Measurements from ENCODE around the gene LMBR1.
"Not testable (repeated sequence)": the region's sequence is repeated elsewhere in the genome, so short reads cannot be mapped to it uniquely, and the experiment has no call there.

LMBR1 gene

GRCh38 chr7:156892081-156892800 is 742 bp downstream of the LMBR1 start:
- peak overlapping the region; percentile 70 for H3K4me3 ChIP-seq (ENCODE audit: low read depth, low read length)
- ChIA-PET CTCF (interaction anchor here (0.7 kb wide), 1 partner anchor 60 kb away, joined by 3 read pairs; no protein-coding TSS in a partner anchor), POLR2A (no interaction called here)
- no peak for DNase-seq (ENCODE audit: low read depth, low spot score)
- no peak for TF ChIP-seq CTCF (IDR thresholded peaks at IDR 0.05; ENCODE audit: insufficient read depth, low read length, missing control alignments)

- ChIA-PET CTCF (no interaction called here), POLR2A (no interaction called here)
- DNase-seq (ENCODE audit: low read depth, low spot score): no peak
- TF ChIP-seq CTCF (IDR thresholded peaks at IDR 0.05; ENCODE audit: insufficient read depth, low read length, missing control alignments): no peak
- H3K4me3 ChIP-seq (ENCODE audit: low read depth, low read length): no peak overlapping the region
Measured at GRCh38 chr7:156889746-156890145, 3.2 kb downstream of the LMBR1 start.

GRCh38 chr7:156889089-156889488 is 3.9 kb downstream of the LMBR1 start:
- POLR2A ChIA-PET: interaction anchor here (0.7 kb wide), 1 partner anchor 120 kb away, joined by 3 read pairs; no protein-coding TSS in a partner anchor
- TF ChIP-seq CTCF (IDR thresholded peaks at IDR 0.05; ENCODE audit: insufficient read depth, low read length, missing control alignments): no peak
- CTCF ChIA-PET: no interaction called here
- no peak for DNase-seq (ENCODE audit: low read depth, low spot score)
- H3K4me3 ChIP-seq (ENCODE audit: low read depth, low read length): no peak overlapping the region

- TF ChIP-seq CTCF (IDR thresholded peaks at IDR 0.05; ENCODE audit: insufficient read depth, low read length, missing control alignments): no peak
- H3K4me3 ChIP-seq (ENCODE audit: low read depth, low read length): no peak overlapping the region
- no peak for DNase-seq (ENCODE audit: low read depth, low spot score)
- POLR2A ChIA-PET: no interaction called here
- CTCF ChIA-PET: no interaction called here
Measured at GRCh38 chr7:156886020-156886795, 6.8 kb downstream of the LMBR1 start.

- POLR2A ChIA-PET: no interaction called here
- no peak for TF ChIP-seq CTCF (IDR thresholded peaks at IDR 0.05; ENCODE audit: insufficient read depth, low read length, missing control alignments)
Measured at GRCh38 chr7:156881679-156882078, 11.3 kb downstream of the LMBR1 start.

GRCh38 chr7:156875766-156876165 is 17.2 kb downstream of the LMBR1 start:
- no peak for TF ChIP-seq CTCF (IDR thresholded peaks at IDR 0.05; ENCODE audit: insufficient read depth, low read length, missing control alignments)
- ChIA-PET POLR2A (no interaction called here), CTCF (no interaction called here)
- H3K4me3 ChIP-seq (ENCODE audit: low read depth, low read length): no peak overlapping the region
- DNase-seq (ENCODE audit: low read depth, low spot score): no peak

More at GRCh38 chr7:156881679-156882078, 11.3 kb downstream of the LMBR1 start:
- CTCF ChIA-PET: no interaction called here
- DNase-seq (ENCODE audit: low read depth, low spot score): no peak
- no peak overlapping the region for H3K4me3 ChIP-seq (ENCODE audit: low read depth, low read length)

GRCh38 chr7:156868363-156868762 is 24.6 kb downstream of the LMBR1 start:
- POLR2A ChIA-PET: interaction anchor here (0.7 kb wide), 1 partner anchor 20 kb away, joined by 3 read pairs; no protein-coding TSS in a partner anchor
- H3K4me3 ChIP-seq (ENCODE audit: low read depth, low read length); DNase-seq (ENCODE audit: low read depth, low spot score); CTCF ChIA-PET: not testable (repeated sequence)

Measured in AG04449 (cell line).